Ovary (tissue), 9 donors: ENCODE measurements around the gene SCD5. TPM values are rescaled to one million over a fixed set of nuclear protein-coding genes. Genes with fewer than 3 reads are reported as not detected.

Experiments used
- DNase-seq, 5 donors: peaks; one replicate each; pipeline ENCODE4 v3.0.0-alpha.2; 2019 to 2020
- H3K27ac ChIP-seq, 2 donors: fragments of 200-600 bp; one replicate each; pipeline versions ENCODE4 v1.5.1 to v1.8.0; 2019 to 2022
- H3K27me3 ChIP-seq: fragments of 200-600 bp; one replicate; pipeline ENCODE4 v1.8.0; 2022
- H3K36me3 ChIP-seq: fragments of 200-600 bp; sonication (generic); one replicate; pipeline ENCODE4 v1.5.1; 2019
- H3K4me1 ChIP-seq: one replicate; pipeline ENCODE4 v1.8.1; 2013; ENCODE audit warnings: mild to moderate bottlenecking, moderate library complexity; ENCODE audit not compliant: insufficient read depth
- H3K4me3 ChIP-seq: fragments of 200-600 bp; sonication (generic); one replicate; pipeline ENCODE4 v1.5.1; 2017
- H3K9me3 ChIP-seq, 2 donors: fragments of 200-600 bp in 1 of 2; sonication (generic) in 1 of 2; one replicate each; pipeline versions ENCODE4 v1.5.1 to v1.8.1; 2013 to 2019; ENCODE audit warnings: mild to moderate bottlenecking in 1 of 2, moderate library complexity in 1 of 2
- EP300 ChIP-seq: sonication (generic); formaldehyde crosslinking; IDR thresholded peaks from one replicate; pipeline ENCODE4 v1.6.1; 2017; ENCODE audit warnings: antibody characterized with exemption
- POLR2A ChIP-seq: fragments of 450-650 bp; IDR thresholded peaks from one replicate; pipeline ENCODE4 v1.6.1; 2017; ENCODE audit warnings: antibody characterized with exemption, mild to moderate bottlenecking, moderate library complexity
- WGBS, 3 donors: extraction: QIAGEN DNeasy Blood & Tissue Kit in 1 of 3; methylation state at CpG; one replicate each; pipeline versions ENCODE4 v1.1.5 to v1.1.7; 2013 to 2017; 5-methylcytosine and 5-hydroxymethylcytosine counted together
- intact Hi-C, 4 donors: fragments of 100-400 bp; cut with DNase I; formaldehyde crosslinking; loops; one replicate each; pipeline versions ENCODE4 v1.11.0 to v1.15.1; 2022 to 2023
- polyA plus RNA-seq, 2 donors: library from polyadenylated mRNA; stranded (reverse); fragments of 200-250 nt in 1 of 2; fragments of 350-450 nt in 1 of 2; fragmentation: Illumina TruSeq in 1 of 2; extraction: RNeasy Lipid Tissue Mini Kit (QIAGEN cat#74804) in 1 of 2; gene quantifications; one replicate each; pipeline ENCODE4 v1.2.3, GENCODE V29; 2013 to 2014
- total RNA-seq, 7 donors: library from RNA; depleted of rRNA in 2 of 7; stranded (reverse); fragments of >200 nt in 2 of 7; fragmentation: NEBNext Ultra II Directional in 3 of 7; extraction: Animal tissue kit (Norgen Biotek cat#: 25700) in 3 of 7; gene quantifications; one replicate each; pipeline versions ENCODE4 v1.1.0 to v1.2.4, GENCODE V29; 2016 to 2023
- TF ChIP-seq, protein P1 (sequence below), 3 donors: fragments of 450-650 bp in 2 of 3; fragments of 200-600 bp in 1 of 3; IDR thresholded peaks; one replicate each; pipeline versions ENCODE4 v1.5.1 to v1.8.0; 2016 to 2022; ENCODE audit warnings: antibody characterized with exemption in 3 of 3, mild to moderate bottlenecking in 1 of 3
- donor health status: DM: no; HTN: no; CAD: no; lungs with moderate emphysema.
- donor health status: DM: no; HTN: no; CAD: no.
- donor health status: Bipolar disorder and iron deficiency.
- donor health status: DM: yes; HTN: yes; CAD: no.
- donor health status: DM: no; HTN: no; CAD: no.
- donor health status: DM: yes; HTN: yes; CAD: no.

The SCD5 gene
- total and polyA plus RNA-seq, 9 donors, result 96.3 to 203 (median 119) TPM

DNA sequence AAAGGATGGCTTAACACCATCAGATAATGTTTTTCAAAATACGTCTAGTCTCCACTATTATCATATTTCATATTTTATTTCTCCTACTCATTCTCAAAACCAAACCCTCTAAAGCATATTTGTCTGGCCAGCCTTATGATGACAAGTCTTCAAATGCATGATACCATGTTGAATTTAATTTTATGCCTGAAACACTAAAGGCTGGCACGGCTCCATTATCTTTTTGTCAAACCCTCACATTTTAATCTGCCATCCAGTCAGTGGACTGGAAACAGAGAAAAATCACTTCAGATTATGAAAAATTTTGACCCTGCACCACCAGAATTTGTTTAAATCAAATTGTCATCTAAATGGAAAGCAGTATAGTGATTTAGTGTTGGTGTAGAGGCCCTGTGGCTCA, 42.9 kb downstream of the SCD5 start:
- H3K27ac ChIP-seq, result peak overlapping the region in 1 of 2 donors; percentile 81
- no peaks in the 10 kb centered on the region for H3K27me3 ChIP-seq
- no peak overlapping the region for H3K4me3 ChIP-seq
- H3K4me1 ChIP-seq, result peaks cover 26% of the 10 kb centered on the region
- DNase-seq, result no peak
- H3K36me3 ChIP-seq, result no peaks in the 10 kb centered on the region
- intact Hi-C loops, result no loop called here
- TF ChIP-seq, protein P1, sequence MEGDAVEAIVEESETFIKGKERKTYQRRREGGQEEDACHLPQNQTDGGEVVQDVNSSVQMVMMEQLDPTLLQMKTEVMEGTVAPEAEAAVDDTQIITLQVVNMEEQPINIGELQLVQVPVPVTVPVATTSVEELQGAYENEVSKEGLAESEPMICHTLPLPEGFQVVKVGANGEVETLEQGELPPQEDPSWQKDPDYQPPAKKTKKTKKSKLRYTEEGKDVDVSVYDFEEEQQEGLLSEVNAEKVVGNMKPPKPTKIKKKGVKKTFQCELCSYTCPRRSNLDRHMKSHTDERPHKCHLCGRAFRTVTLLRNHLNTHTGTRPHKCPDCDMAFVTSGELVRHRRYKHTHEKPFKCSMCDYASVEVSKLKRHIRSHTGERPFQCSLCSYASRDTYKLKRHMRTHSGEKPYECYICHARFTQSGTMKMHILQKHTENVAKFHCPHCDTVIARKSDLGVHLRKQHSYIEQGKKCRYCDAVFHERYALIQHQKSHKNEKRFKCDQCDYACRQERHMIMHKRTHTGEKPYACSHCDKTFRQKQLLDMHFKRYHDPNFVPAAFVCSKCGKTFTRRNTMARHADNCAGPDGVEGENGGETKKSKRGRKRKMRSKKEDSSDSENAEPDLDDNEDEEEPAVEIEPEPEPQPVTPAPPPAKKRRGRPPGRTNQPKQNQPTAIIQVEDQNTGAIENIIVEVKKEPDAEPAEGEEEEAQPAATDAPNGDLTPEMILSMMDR (IDR thresholded peaks at IDR 0.05), result no peak
- TF ChIP-seq EP300 (no peak), POLR2A (no peak)
- 55 to 69% (median 57%) methylated on average over 2 of the region's 2 CpGs for WGBS, 3 donors
- H3K9me3 ChIP-seq, result no peaks in the 10 kb centered on the region

DNA sequence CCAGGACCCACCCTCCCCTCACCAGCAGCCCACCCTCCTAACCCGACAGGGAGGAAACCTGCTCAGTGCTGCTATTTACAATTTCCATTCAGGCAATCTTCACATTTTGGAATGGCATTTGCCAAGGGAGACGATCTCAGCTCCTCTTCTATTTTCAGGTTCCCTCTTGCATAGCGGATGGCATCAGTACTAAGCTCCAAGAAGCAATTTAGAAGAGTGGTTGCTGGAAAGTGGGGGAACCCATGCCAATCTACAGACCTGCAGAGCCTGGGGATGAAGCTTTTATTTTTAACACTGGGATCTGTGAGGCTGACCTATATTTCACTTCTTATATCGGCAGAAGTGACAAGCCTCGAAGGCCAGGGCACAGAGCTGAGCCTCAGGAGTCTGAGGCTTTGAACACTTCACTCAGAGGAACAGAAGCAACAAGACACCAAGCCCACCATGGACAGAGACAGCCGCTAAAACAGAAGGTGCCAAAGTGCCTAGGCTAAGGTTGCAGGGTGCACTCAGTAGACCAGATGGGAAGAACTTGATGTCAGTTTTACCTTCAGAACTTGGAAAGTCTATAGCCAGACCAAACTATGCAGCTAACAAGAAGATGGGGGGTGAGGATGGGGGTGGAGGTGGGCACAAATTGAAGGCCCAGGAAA, 44.0 kb downstream of the SCD5 start:
- intact Hi-C loops, result no loop called here
- DNase-seq, result no peak
- TF ChIP-seq, protein P1 (IDR thresholded peaks at IDR 0.05), result no peak
- TF ChIP-seq EP300 (no peak), POLR2A (no peak)

DNA sequence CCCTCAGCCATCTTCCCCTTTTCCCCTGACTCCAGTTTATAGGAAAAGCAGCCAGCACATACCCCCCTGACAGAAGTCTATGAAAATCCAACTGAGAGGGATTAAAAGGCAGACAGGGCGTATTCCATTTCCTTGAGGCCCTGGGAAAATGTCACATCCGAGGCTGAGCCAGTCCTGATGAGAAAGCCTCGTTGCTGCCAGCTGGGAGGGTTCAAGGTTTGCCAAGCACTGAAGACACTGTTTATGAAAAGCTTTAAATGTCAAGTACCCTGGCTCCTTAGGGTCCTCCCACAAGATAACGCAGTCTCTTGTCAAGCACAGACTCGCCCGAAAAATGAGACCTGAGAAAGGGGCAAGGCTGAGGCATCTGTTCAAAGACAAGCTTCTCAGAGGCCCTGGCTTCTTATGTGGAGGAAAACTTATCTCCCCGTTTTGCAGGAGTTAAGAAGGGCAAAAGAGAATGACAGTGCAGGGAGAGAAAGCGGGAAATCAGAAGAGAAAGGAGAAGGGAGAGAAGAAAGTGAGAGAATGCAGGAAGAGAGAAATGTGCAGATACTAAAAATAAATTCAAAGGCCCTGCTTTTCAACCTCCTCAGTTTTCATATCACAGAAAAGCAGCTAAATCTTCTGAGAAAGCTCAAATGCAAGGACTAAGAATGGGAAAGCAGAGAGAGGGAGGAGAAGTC, 44.7 kb downstream of the SCD5 start:
- Histone ChIP-seq H3K4me1 (peaks cover 28% of the 10 kb centered on the region), H3K4me3 (no peak overlapping the region), H3K27ac (peak overlapping the region; percentile 63 to 81), H3K36me3 (no peaks in the 10 kb centered on the region), H3K27me3 (no peaks in the 10 kb centered on the region), H3K9me3 (no peaks in the 10 kb centered on the region)
- TF ChIP-seq EP300, result no peak
- TF ChIP-seq POLR2A, result no peak
- TF ChIP-seq, protein P1 (IDR thresholded peaks at IDR 0.05), result no peak
- WGBS, 3 donors, result 6 to 10% (median 9%) methylated on average over 8 of the region's 8 CpGs
- peak in 4 of 5 donors; percentile 54 to 75 (median 56) for DNase-seq
- intact Hi-C loops, result no loop called here

More for the DNA sequence above, 44.0 kb downstream of the SCD5 start:
- Histone ChIP-seq H3K27me3 (no peaks in the 10 kb centered on the region), H3K36me3 (no peaks in the 10 kb centered on the region), H3K4me1 (peaks cover 29% of the 10 kb centered on the region), H3K4me3 (no peak overlapping the region), H3K9me3 (no peaks in the 10 kb centered on the region), H3K27ac (peak overlapping the region; percentile 63 to 81)
- 27 to 32% (median 27%) methylated on average over 6 of the region's 6 CpGs for WGBS, 3 donors

DNA sequence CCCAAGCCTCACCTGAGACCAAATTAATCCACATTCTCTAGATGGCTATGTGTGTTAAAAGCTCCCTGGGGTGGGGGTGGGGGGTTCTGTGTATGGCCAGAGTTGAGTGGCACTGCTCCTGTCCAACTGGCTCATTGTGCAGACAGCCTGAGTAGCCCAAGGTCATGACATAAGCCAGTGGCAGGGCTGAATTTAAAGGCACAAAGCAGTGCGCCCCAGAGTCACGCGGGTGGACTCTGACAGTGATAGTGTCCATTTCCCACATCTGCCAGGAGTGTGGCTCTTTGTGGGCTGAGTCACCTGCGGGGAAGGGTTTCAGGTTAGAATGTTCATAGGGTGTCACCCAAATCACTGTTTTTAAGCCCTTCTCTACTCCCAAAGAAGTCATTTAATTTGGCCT, 45.4 kb downstream of the SCD5 start:
- Histone ChIP-seq H3K9me3 (no peaks in the 10 kb centered on the region), H3K4me1 (peaks cover 34% of the 10 kb centered on the region), H3K4me3 (no peak overlapping the region), H3K36me3 (no peaks in the 10 kb centered on the region), H3K27me3 (no peaks in the 10 kb centered on the region), H3K27ac (peak overlapping the region in 1 of 2 donors; percentile 81)
- 65 to 85% (median 78%) methylated on average over 4 of the region's 4 CpGs for WGBS, 3 donors
- intact Hi-C loops, result no loop called here
- TF ChIP-seq, protein P1 (IDR thresholded peaks at IDR 0.05), result no peak
- TF ChIP-seq POLR2A, result no peak
- peak in 1 of 5 donors; percentile 51 for DNase-seq
